Neutrophil (primary cell): ENCODE data around the gene CPSF3.

Experiments
- H3K27ac ChIP-seq: fragments of 200-600 bp; sonication (generic); 2 replicates; pipeline ENCODE4 v1.5.1; 2016; ENCODE audit warnings: mild to moderate bottlenecking, moderate library complexity
- H3K27me3 ChIP-seq: fragments of 200-600 bp; sonication (generic); 2 replicates; pipeline ENCODE4 v1.6.0; 2016; ENCODE audit warnings: mild to moderate bottlenecking
- H3K36me3 ChIP-seq: fragments of 200-600 bp; sonication (generic); 2 replicates; pipeline ENCODE4 v1.5.1; 2017
- H3K4me1 ChIP-seq, 2 experiments: fragments of 200-600 bp in 1 of 2; sonication (generic) in 1 of 2; 1 replicate in 1 of 2; 2 replicates in 1 of 2; pipeline versions ENCODE4 v1.5.1 to v1.6.1; 2013 to 2016; ENCODE audit warnings: low read depth in 1 of 2, low read length in 1 of 2, mild to moderate bottlenecking in 1 of 2, moderate library complexity in 1 of 2; ENCODE audit not compliant: control insufficient read depth in 1 of 2, insufficient read depth in 1 of 2
- H3K4me3 ChIP-seq, 2 experiments: fragments of 200-600 bp in 1 of 2; sonication (generic) in 1 of 2; 1 replicate in 1 of 2; 2 replicates in 1 of 2; pipeline ENCODE4 v1.5.1; 2013 to 2016; ENCODE audit warnings: low read depth in 1 of 2, low read length in 1 of 2, mild to moderate bottlenecking in 1 of 2, moderate library complexity in 1 of 2
- H3K9me3 ChIP-seq: fragments of 200-600 bp; sonication (generic); 2 replicates; pipeline ENCODE4 v1.5.1; 2016
- TF ChIP-seq, protein P1 (sequence below): fragments of 200-600 bp; sonication (generic); IDR thresholded peaks from 2 replicates; pipeline ENCODE4 v1.5.1; 2016; ENCODE audit warnings: antibody characterized with exemption

The CPSF3 gene

GRCh38 chr2:9472511-9472910 lies 49.1 kb downstream of the CPSF3 start:
- Histone ChIP-seq H3K9me3 (no peaks in the 10 kb centered on the region), H3K27ac (no peak overlapping the region), H3K4me1 (peaks cover 28 to 30% of the 10 kb centered on the region in 2 experiments), H3K36me3 (peaks cover 16% of the 10 kb centered on the region), H3K4me3 (no peak overlapping the region), H3K27me3 (no peaks in the 10 kb centered on the region)
- TF ChIP-seq, protein P1, sequence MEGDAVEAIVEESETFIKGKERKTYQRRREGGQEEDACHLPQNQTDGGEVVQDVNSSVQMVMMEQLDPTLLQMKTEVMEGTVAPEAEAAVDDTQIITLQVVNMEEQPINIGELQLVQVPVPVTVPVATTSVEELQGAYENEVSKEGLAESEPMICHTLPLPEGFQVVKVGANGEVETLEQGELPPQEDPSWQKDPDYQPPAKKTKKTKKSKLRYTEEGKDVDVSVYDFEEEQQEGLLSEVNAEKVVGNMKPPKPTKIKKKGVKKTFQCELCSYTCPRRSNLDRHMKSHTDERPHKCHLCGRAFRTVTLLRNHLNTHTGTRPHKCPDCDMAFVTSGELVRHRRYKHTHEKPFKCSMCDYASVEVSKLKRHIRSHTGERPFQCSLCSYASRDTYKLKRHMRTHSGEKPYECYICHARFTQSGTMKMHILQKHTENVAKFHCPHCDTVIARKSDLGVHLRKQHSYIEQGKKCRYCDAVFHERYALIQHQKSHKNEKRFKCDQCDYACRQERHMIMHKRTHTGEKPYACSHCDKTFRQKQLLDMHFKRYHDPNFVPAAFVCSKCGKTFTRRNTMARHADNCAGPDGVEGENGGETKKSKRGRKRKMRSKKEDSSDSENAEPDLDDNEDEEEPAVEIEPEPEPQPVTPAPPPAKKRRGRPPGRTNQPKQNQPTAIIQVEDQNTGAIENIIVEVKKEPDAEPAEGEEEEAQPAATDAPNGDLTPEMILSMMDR = no peak

- H3K9me3 ChIP-seq = no peaks in the 10 kb centered on the region
- no peak overlapping the region for H3K27ac ChIP-seq
- H3K4me1 ChIP-seq = peaks cover 28 to 30% of the 10 kb centered on the region in 2 experiments
- TF ChIP-seq, protein P1 = no peak
- H3K36me3 ChIP-seq = peaks cover 9% of the 10 kb centered on the region
- no peaks in the 10 kb centered on the region for H3K27me3 ChIP-seq
- H3K4me3 ChIP-seq = peak overlapping the region; percentile 65 to 89
Observed at GRCh38 chr2:9473308-9473984, 50.0 kb downstream of the CPSF3 start.

- no peaks in the 10 kb centered on the region for H3K27me3 ChIP-seq
- H3K36me3 ChIP-seq = peaks cover 5% of the 10 kb centered on the region
- H3K27ac ChIP-seq = peak overlapping the region; percentile 82
Observed at GRCh38 chr2:9473985-9474360, 50.5 kb downstream of the CPSF3 start.

GRCh38 chr2:9474361-9475057 lies 51.1 kb downstream of the CPSF3 start, which contains the start of gene IAH1:
TSS of gene IAH1 (plus strand) at chr2:9474551. CDS start at chr2:9474567, 16 bp downstream.
- Histone ChIP-seq H3K4me3 (peak within 1 kb of the TSS; percentile 65 to 89), H3K4me1 (peaks cover 28 to 30% of the 10 kb centered on the region in 2 experiments), H3K27me3 (no peaks in the 10 kb centered on the region), H3K27ac (peak within 1 kb of the TSS; percentile 82), H3K9me3 (no peaks in the 10 kb centered on the region), H3K36me3 (peaks cover 5% of the 10 kb centered on the region)
- TF ChIP-seq, protein P1 = no peak

More at GRCh38 chr2:9473985-9474360, 50.5 kb downstream of the CPSF3 start:
- TF ChIP-seq, protein P1 = no peak
- H3K9me3 ChIP-seq = no peaks in the 10 kb centered on the region
- H3K4me1 ChIP-seq = peaks cover 28 to 30% of the 10 kb centered on the region in 2 experiments
- H3K4me3 ChIP-seq = peak overlapping the region; percentile 65 to 89

- Histone ChIP-seq H3K27ac (no peak overlapping the region), H3K36me3 (peaks cover 37% of the 10 kb centered on the region), H3K9me3 (no peaks in the 10 kb centered on the region), H3K4me3 (no peak overlapping the region), H3K4me1 (peaks cover 21 to 22% of the 10 kb centered on the region in 2 experiments), H3K27me3 (no peaks in the 10 kb centered on the region)
- TF ChIP-seq, protein P1 = no peak
Observed at GRCh38 chr2:9477914-9478313, 54.5 kb downstream of the CPSF3 start.
